IMR-90 (cell line): Measurements from ENCODE around the gene NTM.

Experiments
- BHLHE40 ChIP-seq: fragments of 150-350 bp; IDR thresholded peaks from 2 replicates; pipeline ENCODE4 v1.6.1; 2016; ENCODE audit warnings: mild to moderate bottlenecking, low read depth, low read length
- CEBPB ChIP-seq: IDR thresholded peaks from 2 replicates; pipeline ENCODE4 v1.6.1; 2012; ENCODE audit warnings: low read depth, low read length, improper control_type of control experiment
- FOS ChIP-seq: fragments of 150-350 bp; IDR thresholded peaks from 2 replicates; pipeline ENCODE4 v1.6.1; 2016; ENCODE audit warnings: low read depth, low read length
- MAFK ChIP-seq: IDR thresholded peaks from 2 replicates; pipeline ENCODE4 v1.6.1; 2012; ENCODE audit warnings: low read depth, low read length, improper control_type of control experiment
- MAZ ChIP-seq: IDR thresholded peaks from 2 replicates; pipeline ENCODE4 v1.6.1; 2012; ENCODE audit warnings: low read depth, mild to moderate bottlenecking, low read length, improper control_type of control experiment, moderate library complexity, borderline replicate concordance
- MXI1 ChIP-seq: IDR thresholded peaks from 2 replicates; pipeline ENCODE4 v1.6.1; 2012; ENCODE audit warnings: low read depth, mild to moderate bottlenecking, low read length, moderate library complexity, borderline replicate concordance
- NFE2L2 ChIP-seq: fragments of 150-350 bp; IDR thresholded peaks from 2 replicates; pipeline ENCODE4 v1.6.1; 2016; ENCODE audit warnings: low read depth, mild to moderate bottlenecking, low read length
- POLR2A ChIP-seq: IDR thresholded peaks from 2 replicates; pipeline ENCODE4 v1.6.1; 2012; ENCODE audit warnings: mild to moderate bottlenecking, low read depth, low read length
- RAD21 ChIP-seq: IDR thresholded peaks from 2 replicates; pipeline ENCODE4 v1.6.1; 2012; ENCODE audit warnings: low read length, improper control_type of control experiment
- RCOR1 ChIP-seq: IDR thresholded peaks from 2 replicates; pipeline ENCODE4 v1.6.1; 2012; ENCODE audit warnings: mild to moderate bottlenecking, low read length, improper control_type of control experiment; ENCODE audit not compliant: insufficient replicate concordance
- SMC3 ChIP-seq: fragments of 150-350 bp; IDR thresholded peaks from 2 replicates; pipeline ENCODE4 v1.6.1; 2016; ENCODE audit warnings: low read depth, mild to moderate bottlenecking, antibody characterized with exemption, low read length, moderate library complexity
- TF ChIP-seq, protein P1 (sequence below): conservative IDR thresholded peaks from 2 replicates; pipeline ENCODE4 v1.5.1; 2012; ENCODE audit warnings: mild to moderate bottlenecking, low read depth, low read length, improper control_type of control experiment
- TF ChIP-seq, protein P2 (sequence below): fragments of 150-350 bp; IDR thresholded peaks from 2 replicates; pipeline ENCODE4 v1.6.1; 2016; ENCODE audit warnings: low read depth, mild to moderate bottlenecking, low read length, moderate library complexity, borderline replicate concordance
- TF ChIP-seq, protein P3 (sequence below): fragments of 150-350 bp; IDR thresholded peaks from 2 replicates; pipeline ENCODE4 v1.6.1; 2017; ENCODE audit warnings: mild to moderate bottlenecking, antibody characterized with exemption, low read length, low read depth

DNA sequence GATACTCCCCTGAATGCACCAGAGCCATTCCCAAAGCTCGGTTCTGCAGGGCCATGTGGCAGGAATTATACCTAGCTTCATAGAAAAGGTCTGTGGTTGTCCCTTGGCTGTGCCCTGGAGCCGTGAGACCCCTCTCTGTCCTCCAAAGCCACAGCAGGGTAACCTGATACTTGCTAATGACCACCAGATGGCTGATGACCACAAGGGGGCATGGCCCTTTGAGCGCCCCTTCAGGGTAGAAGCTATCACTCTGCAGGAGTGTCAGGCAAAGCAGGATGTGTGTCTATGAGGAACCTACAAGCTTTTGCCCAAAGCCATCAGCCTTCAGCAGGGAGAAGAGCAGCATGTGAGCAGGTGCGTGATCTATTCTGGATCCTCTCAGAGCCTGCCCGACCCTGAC is 95.3 kb downstream of the NTM start:
- TF ChIP-seq POLR2A (no peak), MAFK (no peak), CEBPB (no peak), RAD21 (no peak), FOS (no peak), MAZ (no peak), SMC3 (no peak), RCOR1 (no peak), MXI1 (no peak), BHLHE40 (no peak), NFE2L2 (no peak)
- TF ChIP-seq, protein P1, sequence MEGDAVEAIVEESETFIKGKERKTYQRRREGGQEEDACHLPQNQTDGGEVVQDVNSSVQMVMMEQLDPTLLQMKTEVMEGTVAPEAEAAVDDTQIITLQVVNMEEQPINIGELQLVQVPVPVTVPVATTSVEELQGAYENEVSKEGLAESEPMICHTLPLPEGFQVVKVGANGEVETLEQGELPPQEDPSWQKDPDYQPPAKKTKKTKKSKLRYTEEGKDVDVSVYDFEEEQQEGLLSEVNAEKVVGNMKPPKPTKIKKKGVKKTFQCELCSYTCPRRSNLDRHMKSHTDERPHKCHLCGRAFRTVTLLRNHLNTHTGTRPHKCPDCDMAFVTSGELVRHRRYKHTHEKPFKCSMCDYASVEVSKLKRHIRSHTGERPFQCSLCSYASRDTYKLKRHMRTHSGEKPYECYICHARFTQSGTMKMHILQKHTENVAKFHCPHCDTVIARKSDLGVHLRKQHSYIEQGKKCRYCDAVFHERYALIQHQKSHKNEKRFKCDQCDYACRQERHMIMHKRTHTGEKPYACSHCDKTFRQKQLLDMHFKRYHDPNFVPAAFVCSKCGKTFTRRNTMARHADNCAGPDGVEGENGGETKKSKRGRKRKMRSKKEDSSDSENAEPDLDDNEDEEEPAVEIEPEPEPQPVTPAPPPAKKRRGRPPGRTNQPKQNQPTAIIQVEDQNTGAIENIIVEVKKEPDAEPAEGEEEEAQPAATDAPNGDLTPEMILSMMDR = no peak
- TF ChIP-seq, protein P2, sequence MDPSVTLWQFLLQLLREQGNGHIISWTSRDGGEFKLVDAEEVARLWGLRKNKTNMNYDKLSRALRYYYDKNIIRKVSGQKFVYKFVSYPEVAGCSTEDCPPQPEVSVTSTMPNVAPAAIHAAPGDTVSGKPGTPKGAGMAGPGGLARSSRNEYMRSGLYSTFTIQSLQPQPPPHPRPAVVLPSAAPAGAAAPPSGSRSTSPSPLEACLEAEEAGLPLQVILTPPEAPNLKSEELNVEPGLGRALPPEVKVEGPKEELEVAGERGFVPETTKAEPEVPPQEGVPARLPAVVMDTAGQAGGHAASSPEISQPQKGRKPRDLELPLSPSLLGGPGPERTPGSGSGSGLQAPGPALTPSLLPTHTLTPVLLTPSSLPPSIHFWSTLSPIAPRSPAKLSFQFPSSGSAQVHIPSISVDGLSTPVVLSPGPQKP = no peak
- TF ChIP-seq, protein P3, sequence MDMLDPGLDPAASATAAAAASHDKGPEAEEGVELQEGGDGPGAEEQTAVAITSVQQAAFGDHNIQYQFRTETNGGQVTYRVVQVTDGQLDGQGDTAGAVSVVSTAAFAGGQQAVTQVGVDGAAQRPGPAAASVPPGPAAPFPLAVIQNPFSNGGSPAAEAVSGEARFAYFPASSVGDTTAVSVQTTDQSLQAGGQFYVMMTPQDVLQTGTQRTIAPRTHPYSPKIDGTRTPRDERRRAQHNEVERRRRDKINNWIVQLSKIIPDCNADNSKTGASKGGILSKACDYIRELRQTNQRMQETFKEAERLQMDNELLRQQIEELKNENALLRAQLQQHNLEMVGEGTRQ = no peak
